Retina (tissue), 1 donor: ENCODE results near the gene BTRC.
"Not testable (repeated sequence)": the region's sequence is repeated elsewhere in the genome, so short reads cannot be mapped to it uniquely, and the experiment has no call there.

Source experiments
- DNase-seq: peaks from one replicate; pipeline ENCODE4 v3.0.0-alpha.2; 2016

BTRC gene

DNA sequence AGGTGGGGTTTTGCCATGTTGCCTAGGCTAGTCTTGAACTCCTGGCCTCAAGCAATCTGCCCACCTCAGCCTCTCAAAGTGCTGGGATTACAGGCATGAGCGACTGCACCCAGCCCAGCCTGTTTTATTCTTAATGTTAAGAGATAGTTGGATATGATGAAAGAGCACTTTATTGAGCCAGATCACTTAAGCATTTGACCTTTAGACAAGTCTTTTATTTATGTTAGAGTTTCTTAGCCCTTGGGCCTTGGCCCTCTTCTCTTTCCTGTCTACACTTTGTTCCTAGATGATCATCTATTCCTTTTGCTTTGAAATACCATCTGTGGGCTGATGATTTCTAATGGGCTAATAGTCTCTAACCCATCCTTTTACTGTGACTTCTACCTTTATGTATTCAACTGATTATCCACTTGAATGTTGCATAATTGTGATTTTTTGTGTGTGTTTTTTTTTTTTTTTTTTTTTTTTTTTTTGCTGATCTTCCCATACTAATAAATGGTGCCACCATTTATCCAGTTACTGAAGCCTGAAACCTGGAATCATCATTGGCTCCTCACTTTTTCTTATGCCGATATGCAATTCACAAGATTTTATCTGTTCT is 34.8 kb downstream of the BTRC start:
- DNase-seq: no peak

DNA sequence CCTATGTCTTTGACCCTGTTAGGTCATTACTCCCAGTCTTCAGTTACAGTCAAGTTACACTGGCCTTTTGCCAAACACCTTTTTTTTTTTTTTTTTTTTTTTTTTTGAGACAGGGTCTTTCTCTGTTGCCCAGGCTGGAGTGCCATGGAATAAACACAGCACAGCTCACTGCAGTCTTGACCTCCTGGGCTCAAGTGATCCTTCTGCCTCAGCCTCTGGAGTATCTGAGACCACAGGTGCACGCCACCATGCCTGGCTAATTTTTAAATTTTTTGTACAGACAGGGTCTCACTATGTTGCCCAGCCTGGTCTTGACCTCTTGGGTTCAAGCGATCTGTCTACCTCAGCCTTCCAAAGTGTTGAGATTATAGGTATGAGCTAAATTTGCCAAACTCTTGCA is 35.6 kb downstream of the BTRC start:
- not testable (repeated sequence) for DNase-seq

DNA sequence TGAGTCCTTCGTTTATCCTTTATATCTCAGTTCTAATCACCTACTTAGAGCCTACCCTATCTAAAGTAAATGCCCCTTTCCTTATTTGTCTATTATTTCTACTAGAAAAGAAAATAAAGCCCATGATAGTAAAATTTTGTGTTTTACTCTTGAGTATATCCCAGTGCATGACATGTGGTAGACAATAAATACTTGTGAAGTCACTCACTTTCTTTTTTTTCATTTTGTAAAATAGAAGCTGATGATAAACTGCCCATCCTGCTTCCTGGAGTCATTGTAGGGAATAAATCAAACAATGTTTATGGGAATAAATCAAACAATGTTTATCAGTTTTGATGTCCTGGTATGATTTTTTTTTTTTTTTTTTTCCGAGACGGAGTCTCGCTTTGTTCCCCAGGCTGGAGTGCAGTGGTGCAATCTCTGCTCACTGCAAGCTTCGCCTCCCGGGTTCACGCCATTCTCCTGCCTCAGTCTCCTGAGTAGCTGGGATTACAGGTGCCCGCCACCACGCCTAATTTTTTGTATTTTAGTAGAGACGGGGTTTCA is 36.1 kb downstream of the BTRC start:
- no peak for DNase-seq

DNA sequence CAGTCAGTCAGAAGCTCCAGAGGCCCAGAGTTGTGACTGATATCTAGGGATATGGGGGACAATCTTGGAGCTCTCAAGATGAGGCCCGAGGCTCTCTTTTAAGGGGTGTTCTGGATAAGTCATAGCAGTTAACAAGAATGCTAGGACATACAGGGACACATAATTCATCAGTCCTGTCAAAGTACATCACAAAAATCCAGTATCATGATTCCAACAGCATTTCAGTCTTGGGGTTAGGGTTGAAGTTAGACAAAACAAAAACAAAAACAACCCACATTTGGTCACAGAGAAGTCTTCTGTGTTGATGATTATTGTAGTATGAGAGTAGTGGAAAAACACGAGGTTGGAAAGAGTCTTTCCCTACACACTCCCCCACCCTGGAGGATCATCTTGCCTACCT is 39.4 kb downstream of the BTRC start:
- DNase-seq: no peak

DNA sequence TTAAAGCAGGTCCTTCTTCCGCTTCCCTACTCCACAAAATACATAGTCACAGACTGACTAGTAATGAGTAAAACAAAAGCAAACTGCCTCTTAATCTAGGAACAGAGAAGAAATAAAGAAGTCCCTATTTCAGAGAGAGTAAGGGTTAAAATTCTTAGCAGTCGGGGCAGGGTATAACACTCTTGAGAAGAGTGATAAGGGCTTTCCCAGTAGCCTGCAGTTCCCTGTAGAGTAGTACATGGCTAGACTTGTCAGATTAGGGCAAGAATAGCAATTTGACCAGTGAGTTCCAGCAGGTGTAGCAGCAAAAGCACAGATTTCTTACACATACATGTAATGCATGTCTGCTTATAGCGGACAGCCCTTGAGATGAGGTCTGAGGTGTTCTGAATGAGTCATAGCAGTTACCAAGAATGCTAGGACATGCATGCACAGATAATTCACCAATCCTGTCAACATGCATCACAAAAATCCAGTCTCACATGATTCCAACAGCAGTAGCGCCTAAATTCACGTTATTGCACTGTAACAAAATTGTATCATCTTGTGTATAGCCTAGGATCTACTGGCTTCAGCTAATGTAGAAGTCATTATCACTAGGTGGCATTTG is 40.7 kb downstream of the BTRC start:
- DNase-seq: no peak

DNA sequence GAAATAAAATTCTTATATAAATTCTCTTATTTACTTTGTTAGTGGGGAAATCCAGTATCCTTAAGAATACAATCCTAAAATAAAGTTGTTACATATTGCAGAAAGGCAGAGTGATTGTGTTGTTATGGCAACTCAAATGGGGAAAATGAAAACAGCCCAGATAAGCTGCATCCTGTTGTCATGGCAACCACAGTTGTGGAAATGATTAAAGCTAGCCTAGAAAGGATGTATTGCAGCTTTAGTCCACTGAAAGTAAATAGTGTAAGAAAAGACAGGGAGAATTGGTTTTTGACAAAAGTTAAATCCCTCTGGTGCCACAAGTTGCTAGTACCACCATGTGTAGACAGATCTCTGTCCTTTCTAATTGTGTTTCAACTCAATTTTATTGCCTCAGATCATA is 43.2 kb downstream of the BTRC start:
- DNase-seq: peak; percentile 21

DNA sequence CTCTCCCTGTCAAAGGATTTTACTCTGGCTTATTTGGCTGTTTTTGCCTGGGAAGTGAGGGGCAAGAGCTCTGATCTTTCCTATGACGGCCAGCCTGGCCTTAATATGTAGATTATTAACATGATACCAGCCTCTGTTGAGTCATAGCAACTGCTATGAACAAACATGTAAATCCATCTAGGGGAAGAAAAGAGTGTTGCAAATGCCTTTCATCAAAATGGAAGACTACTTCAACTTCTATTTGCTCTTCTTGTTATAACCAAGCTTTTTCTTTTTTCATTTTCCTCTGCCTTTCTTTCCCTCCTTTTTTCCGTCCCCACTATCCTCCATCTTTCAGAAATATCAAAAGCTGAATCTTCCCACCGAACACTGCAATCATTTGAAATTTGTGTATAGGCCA is 46.6 kb downstream of the BTRC start:
- no peak for DNase-seq

DNA sequence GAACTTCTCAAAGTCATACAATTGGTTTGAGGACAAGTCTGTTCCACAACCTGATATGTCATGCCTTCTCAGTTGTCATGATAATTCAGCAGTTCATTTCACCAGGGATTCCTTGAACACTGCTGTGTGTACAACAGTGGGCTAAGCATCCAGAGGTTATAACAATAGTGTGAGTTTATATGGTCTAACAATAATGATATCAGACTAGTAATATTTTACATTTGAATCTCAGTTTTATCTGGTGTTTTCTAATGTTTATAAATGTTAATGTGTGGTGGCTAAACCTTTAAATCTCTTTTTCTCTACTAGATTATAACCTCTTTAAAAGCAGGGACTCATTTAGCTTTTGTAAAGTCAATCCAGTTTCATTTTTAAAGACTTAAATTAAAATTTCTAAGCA is 48.7 kb downstream of the BTRC start:
- DNase-seq: no peak

DNA sequence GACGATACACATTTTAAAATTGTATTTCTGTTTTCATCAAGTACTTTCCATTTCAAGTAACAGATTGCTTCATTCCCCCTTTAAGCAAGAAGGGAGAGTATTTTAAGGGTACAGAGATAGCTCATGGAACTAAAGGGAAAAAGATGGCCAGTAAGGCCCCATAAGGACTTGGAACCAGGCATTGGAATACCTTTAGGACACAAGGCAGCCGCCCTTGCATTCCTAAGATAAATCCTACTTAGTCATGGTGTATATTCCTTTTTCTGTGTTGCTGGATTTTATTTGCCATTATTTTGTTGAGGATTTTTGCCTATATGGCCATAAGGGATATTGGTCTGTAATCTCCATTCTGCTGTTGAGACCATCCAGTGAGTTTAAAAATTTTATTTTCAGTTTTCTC is 49.2 kb downstream of the BTRC start:
- no peak for DNase-seq

DNA sequence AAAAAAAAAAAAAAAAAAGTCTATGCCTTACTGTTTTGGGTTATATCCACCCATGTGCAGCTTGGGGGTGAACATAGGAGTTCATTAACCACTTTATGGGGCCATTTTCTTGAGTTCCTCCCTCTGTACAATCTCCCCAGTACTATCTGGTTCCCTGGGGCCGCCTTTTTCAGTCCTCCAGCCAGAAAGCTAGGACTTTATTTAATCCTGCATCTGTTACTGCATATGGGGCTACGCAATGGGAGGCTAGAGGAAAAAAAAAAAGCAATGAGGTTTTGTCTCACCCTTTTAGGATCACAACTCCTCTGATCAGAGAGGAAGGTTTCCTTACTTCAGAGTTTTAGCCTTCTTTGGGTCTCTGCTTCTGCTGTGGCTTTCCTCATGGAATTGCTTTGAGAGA is 51.0 kb downstream of the BTRC start:
- no peak for DNase-seq

DNA sequence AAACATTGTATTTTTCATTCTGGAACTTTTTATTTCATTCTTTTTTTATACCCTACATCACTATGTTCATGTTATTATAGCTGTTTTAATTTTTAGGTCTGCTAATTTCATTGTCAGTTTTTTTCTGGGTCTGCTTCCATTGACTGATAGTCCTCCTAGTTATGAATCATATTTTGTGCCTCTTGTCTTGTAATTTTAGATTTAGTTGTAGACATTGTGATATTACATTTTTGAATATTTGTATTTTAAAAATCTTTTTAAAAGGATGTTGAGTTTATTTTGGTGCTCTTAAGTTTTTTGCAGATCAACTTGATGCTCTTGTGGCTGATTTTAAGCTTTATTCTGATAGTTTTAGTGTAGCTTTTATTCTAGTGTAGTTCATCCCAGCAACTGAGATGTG is 57.6 kb downstream of the BTRC start:
- no peak for DNase-seq

DNA sequence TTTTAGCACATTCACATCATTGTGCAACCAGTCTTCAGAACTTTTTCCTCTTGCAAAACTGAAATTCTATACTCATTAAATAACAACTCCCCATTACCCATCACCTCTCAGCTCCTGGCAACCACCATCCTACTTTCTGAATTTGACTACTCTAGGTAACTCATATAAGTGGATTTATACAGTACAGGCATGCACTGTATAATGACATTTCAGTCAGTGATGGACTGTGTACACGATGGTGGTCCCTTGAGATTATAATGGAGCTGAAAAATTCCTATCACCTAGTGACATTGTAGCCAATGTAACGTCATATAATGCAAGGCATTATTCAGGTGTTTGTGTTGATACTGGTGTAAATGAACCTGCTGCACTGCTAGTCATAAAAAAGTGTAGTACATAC is 60.1 kb downstream of the BTRC start:
- DNase-seq: no peak

DNA sequence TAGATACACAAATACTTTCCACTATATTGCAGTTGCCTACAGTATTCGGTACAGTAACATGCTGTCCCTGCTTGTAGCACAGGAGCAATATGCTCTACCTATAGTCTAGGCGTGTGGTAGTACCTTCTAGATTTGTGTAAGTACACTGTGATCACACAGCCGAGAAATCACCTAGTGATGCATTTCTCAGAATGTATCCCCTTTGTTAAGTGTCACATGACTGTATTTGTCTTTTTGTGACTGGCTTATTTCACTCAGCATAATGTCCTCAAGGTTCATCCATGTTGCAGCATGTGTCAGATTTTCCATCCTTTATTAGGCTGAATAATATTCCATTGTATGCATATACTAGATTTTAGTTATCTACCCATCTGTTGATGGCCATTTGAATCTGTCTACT is 61.9 kb downstream of the BTRC start:
- no peak for DNase-seq

DNA sequence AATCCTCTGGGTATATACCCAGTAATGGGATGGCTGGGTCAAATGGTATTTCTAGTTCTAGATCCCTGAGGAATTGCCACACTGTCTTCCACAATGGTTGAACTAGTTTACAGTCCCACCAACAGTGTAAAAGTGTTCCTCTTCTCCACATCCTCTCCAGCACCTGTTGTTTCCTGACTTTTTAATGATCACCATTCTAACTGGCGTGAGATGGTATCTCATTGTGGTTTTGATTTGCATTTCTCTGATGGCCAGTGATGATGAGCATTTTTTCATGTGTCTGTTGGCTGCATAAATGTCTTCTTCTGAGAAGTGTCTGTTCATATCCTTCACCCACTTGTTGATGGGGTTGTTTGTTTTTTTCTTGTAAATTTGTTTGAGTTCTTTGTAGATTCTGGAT is 68.0 kb downstream of the BTRC start:
- DNase-seq: not testable (repeated sequence)

DNA sequence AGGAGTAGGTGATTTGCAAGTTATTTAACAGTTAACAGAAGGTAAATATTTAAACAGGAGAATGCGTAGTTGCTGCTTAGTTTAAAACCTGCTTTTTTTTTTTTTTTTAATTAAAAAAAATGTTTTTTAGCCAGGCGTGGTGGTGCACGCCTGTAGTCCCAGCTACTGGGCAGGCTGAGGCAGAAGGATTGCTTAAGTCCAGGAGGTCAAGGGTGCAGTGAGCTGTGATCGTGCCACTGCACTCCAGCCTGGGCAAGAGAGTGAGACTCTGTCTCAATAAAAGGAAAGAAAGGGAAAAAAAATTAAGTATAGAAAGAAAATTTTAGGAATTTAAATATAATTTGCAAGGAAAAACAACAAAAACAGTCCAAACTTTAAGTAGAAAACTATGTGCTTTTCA is 71.6 kb downstream of the BTRC start:
- DNase-seq: no peak

DNA sequence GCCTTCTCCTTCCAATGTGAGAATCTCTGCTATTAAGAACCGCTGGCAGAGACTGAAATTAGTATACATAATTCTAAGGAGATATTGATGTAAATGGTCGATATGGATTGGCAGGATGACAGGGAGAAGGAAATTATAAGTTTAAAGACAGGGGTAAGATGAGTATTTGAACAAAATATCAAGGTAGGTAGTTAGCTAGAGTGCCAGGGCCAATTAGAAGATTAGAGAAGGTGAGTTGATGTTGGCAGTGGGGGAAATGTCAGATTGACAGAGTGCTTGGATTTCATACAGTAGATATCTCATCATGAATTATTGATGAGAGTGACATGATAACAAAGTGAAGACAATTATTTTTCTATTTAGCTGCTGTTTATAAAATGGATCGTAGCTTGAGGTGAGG is 74.1 kb downstream of the BTRC start:
- DNase-seq: no peak

DNA sequence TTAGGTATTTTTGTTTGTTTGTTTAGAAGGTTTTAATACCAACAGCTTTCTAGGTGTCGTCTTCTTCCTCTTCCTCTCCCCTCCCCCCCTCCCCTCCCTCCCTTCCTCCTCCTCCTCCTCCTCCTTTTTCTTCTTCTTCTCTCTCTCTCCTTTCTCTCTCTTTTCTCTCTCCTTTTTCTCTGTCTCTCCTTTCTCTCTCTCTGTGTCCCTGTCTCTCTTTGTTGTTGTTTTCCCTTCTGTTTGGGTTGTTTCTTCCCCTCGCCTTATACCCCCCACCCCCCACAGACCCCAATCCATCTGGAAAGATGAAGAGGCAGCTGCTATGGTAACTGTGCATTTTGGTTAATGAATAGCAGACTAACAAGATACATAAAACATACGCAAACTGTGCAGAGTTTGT is 75.5 kb downstream of the BTRC start:
- no peak for DNase-seq

DNA sequence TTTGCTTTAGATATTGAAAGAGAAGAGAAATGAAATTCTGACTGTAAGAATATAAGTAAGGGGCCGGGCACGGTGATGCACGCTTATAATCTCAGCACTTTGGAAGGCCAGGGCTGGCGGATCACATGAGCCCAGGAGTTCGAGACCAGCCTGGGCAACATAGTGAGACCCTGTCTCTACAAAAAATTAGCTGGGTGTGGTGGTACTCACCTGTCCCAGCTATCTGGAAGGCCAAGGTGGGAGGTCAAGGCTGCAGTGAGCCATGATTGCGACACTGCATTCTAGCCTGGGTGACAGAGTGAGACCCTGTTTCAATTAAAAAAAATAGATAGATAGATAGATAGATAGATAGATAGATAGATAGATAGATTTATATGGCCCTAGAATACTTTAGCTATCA is 82.3 kb downstream of the BTRC start:
- no peak for DNase-seq

DNA sequence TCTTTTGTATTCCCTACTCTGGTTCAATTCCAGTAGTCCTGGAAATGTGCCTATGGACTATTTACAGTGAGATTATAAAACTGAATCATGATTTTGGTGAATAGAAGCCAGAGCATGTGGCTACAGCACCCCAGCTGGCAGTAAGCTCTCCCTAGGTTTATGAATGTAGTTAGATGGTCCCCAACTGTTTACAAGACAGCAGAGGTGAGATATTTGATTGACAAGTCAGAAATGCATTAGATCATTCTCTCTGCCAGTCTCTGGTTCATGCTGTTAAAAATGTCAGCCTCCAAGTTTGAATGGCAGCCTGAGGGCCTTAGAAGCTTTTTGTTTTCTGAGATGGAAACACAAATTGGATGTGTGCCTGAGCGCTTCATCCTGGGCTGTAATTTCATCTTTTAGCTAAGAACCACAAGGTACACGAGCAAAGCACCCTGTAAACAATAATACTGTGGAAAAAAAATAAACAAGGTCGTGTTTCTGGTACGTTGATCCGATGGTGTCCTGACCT is 85.0 kb downstream of the BTRC start:
- no peak for DNase-seq

DNA sequence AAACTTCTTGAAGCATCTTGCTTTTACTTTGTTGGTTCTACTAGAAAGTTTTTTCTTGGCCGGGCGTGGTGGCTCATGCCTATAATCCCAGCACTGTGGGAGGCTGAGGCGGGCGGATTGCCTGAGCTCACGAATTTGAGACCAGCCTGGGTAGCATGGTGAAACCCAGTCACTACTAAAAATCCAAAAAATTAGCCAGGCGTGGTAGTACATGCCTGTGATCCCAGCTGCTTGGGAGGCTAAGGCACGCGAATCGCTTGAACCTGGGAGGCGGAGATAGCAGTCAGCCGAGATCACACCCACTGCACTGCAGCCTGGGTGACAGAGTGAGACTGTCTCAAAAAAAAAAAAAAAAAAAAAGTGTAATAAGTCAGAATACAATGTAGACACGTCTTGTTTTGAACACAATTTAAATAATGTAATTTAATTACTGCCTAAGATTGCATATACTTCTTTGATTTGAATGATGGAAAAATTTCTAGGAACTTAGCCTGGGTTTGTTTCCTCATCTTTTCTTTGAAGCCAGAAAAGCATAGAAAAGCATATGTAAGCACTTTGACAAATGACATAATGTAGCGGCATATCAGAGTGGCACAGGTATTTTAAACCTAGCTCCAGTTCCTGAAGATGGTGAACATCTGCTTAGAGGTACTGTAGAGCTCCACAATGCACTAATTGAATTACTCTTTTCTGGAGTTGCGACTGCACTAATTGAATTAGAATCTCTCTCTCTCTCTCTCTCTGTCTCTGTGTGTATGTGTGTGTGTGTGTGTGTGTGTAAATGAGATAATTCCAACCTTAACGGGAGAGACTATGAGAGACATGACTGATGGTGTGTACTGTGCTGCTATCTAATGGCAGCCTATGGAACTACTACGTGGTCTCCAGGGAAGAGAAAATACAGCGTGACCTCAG is 87.8 kb downstream of the BTRC start:
- peak; percentile 82 for DNase-seq

DNA sequence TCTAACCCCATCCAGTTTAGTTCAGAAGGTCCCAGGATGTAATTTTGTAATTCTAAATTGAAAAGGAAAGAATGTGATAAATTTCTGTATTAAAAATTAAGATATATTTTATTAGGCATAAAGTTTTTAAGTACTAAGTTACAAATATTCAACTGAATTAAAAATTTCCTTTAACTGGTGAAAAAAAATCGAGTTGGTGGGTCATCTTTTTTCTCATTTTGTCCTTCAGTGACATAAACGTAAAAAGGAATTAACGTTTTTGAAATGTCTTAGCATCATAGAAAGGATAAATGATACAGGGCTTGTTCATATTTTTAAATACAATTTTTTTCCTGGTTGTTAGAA is 88.5 kb downstream of the BTRC start:
- DNase-seq: no peak

DNA sequence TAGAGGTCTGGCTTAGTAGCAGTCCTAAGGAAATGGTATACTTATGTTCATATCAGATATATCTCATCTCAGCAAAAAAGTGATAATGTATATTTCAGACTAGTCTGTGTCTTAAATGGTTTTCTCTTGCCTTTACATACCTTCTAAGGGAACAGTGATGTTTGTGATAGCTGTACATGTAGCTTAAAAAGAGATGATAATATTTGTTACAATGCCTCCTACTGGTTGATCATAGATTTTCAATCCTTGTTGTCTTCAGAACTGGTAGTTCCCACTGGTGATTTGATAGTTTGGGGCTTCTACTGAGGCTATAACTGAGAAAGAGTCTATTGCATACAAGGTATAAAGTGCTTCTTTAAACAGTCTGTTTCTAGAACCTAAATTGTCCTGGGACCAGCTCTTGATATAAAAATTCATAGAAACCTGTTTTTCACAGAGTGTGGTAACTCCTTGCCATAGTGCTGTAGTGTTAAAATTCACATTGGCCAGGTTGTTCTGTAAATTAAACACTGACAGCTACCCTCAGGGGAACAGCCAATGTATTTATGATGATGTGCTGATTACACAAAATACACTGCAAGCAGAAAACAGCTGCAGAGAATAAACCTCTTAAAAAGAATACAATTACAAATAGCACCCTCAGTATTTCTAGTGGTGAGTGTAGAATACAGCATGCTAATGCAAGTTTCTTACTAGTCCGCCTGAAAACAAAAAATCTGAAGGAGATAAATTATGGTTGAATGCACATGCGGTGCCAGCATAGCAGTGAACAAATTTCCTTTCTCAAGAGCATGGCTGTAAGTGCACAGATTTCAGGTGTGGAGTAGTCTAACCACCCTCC is 90.3 kb downstream of the BTRC start:
- DNase-seq: no peak

DNA sequence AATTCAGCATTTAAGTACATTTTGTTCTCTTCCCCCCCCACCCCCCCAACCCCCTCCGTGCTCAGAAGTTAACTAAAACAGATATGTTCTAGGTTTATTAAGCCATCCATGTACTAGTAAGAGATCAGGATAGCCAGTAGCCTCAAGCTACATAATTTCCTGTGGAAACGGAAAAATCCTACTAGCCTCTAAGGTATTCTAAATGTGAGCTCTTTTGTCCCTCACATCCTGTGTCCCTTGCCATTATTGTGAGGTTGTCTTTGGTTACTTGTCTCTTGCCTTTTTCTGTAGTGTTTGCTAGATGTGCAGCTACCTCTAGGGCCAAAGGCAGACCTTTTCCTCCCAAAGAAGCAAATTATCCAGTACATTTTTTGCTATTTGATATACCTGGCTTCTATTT is 92.1 kb downstream of the BTRC start:
- DNase-seq: no peak
